GM19397 (cell line): ENCODE results near the gene UBE2A.
A peak's percentile ranks its signal among the peaks of the same experiment; 100 is the strongest.

Experiments used
- ATAC-seq: cut with Tn5 transposase; IDR thresholded peaks from one replicate; pipeline ENCODE4 v1.9.1; 2021; ENCODE audit warnings: mild to moderate bottlenecking, moderate library complexity; ENCODE audit not compliant: unreplicated experiment

The UBE2A gene

GRCh38 chrX:119606280-119607017 lies 32.1 kb downstream of the UBE2A start, which contains the start of gene NKRF:
TSS of gene NKRF (minus strand) at chrX:119606424.
- peak; percentile 84 for ATAC-seq

- ATAC-seq = no peak
Measured at GRCh38 chrX:119607018-119607389, 32.6 kb downstream of the UBE2A start.

DNA sequence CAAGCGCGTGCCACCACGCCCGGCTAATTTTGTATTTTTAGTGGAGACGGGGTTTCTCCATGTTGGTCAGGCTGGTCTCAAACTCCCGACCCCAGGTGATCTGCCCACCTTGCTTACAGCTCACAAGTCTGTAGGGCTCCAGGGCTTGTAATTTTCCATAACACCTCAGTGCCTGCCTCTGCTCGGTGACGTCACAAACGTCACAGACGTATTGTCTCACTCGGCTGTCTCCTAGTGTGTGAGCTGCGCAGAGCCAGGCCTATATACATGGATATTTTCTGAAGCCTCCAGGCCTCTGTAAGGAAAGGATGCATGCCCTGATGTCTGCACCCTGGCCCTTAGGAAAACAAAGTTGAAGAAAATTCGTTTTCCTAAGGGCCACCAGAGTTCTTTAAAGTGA lies 40.4 kb downstream of the UBE2A start:
- ATAC-seq = no peak

DNA sequence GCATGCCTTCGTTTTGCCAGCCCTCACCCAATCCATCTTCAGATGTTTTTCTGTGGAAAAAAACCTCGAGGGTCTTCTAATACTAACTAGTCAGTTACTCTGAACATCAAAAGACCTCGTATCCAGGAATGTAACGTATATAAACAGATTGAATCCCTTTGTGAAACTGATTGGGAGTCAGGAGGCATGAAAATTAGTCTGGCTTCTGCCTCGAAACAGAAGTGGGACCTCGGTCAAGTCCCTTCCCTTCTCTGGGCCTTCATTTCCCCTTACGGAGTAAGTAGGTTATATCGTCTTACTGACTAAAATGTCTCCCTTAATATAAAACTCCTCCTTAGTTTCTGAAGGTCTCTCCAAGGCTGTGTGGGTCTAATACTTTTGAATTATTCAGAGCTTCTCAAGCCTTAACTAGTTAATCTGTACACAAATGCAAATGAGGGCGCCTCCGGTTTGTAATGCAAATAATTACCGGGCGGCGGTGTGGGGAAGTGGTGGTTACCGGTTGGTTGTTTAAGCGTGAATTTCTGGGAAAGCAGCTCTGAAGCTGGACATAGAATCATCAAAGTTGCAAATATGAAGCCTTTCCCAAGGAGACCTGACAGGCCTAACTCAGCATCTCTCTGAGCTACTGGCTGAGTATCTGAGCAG lies 43.3 kb downstream of the UBE2A start:
- no peak for ATAC-seq

GRCh38 chrX:119618439-119618838 lies 44.1 kb downstream of the UBE2A start:
- no peak for ATAC-seq

- no peak for ATAC-seq
Measured at GRCh38 chrX:119622356-119623232, 48.2 kb downstream of the UBE2A start.

- ATAC-seq = no peak
Measured at GRCh38 chrX:119624417-119624816, 50.1 kb downstream of the UBE2A start.

DNA sequence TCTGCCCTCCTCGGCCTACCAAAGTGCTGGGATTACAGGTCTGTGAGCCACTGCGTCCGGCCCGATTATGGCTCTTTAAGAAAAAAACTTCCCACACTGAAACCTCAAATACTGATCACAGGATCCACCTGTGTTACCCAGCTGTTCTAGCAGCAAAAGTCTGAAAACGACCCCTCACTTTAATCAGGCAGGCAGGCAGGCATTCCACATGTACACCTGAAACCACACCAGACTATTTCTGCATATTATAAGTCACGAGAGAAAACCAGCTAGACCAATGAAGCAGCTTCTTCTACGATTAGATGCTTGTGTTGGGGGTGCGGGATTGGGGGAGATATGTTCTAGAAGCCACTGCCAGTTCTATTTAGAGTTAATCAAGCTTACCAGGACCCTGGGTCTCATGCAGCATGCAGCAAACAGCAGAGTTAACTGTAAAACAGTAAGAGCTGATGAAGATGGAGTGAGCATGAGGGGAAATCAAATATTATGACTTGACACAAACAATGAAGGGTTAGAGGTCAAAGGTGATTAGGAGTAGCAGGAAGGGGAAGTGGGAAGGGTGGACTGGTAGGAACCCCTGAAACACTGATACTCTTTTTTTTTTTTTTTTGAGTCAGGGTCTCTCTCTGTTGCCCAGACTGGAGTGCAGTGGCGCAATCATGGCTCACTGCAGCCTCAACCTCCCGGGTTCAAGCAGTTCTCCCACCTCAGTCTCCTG lies 50.7 kb downstream of the UBE2A start:
- no peak for ATAC-seq

GRCh38 chrX:119625843-119626242 lies 51.5 kb downstream of the UBE2A start:
- no peak for ATAC-seq
